Ovary (tissue), 3 donors: ENCODE data around the gene TRDMT1.

Source experiments
- EP300 ChIP-seq: sonication (generic); formaldehyde crosslinking; IDR thresholded peaks from one replicate; pipeline ENCODE4 v1.6.1; 2017; ENCODE audit warnings: antibody characterized with exemption
- TF ChIP-seq, protein P1 (sequence below), 3 donors: fragments of 450-650 bp in 2 of 3; fragments of 200-600 bp in 1 of 3; IDR thresholded peaks; one replicate each; pipeline versions ENCODE4 v1.5.1 to v1.8.0; 2016 to 2022; ENCODE audit warnings: antibody characterized with exemption in 3 of 3, mild to moderate bottlenecking in 1 of 3
- donor health status: DM: no; HTN: no; CAD: no.

DNA sequence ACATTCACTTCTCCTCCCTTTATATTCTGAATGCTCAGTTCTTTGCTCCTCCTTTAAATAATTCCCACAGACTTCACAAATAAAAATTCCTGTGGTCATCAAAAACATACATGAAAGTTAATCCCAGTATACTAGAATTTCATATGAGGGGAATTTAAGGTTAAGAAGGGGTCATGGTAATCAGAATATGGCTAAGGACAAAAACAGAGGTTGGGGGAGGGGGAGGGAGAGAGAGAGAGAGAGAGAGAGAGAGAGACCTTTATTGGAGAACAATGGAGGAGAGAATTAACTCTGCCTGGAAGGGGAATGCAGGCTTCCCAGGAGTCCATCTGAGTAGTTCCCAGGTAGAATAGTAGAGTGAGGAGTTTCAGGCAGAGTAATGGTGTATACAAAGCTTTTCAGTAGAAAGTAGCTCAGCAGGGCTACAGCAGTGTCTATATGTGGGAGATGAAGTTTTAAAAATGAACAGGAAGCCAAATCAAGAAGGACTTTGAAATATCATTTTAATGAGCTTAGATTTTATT lies 66.7 kb downstream of the TRDMT1 start:
- TF ChIP-seq, protein P1, sequence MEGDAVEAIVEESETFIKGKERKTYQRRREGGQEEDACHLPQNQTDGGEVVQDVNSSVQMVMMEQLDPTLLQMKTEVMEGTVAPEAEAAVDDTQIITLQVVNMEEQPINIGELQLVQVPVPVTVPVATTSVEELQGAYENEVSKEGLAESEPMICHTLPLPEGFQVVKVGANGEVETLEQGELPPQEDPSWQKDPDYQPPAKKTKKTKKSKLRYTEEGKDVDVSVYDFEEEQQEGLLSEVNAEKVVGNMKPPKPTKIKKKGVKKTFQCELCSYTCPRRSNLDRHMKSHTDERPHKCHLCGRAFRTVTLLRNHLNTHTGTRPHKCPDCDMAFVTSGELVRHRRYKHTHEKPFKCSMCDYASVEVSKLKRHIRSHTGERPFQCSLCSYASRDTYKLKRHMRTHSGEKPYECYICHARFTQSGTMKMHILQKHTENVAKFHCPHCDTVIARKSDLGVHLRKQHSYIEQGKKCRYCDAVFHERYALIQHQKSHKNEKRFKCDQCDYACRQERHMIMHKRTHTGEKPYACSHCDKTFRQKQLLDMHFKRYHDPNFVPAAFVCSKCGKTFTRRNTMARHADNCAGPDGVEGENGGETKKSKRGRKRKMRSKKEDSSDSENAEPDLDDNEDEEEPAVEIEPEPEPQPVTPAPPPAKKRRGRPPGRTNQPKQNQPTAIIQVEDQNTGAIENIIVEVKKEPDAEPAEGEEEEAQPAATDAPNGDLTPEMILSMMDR (IDR thresholded peaks at IDR 0.05), result no peak
- TF ChIP-seq EP300, result no peak
